Activated T-helper 9 cell treated with anti-CD3 and anti-CD28 coated beads, Interleukin-2, amount 50 U/mL, for 16 hours (primary cell): Measurements from ENCODE around the gene NUSAP1.
"Not testable (repeated sequence)": the region's sequence is repeated elsewhere in the genome, so short reads cannot be mapped to it uniquely, and the experiment has no call there.

Source experiments
- DNase-seq: peaks from one replicate; pipeline ENCODE4 v3.0.0-alpha.2; 2020; ENCODE audit warnings: low read depth

Gene NUSAP1

GRCh38 chr15:41416128-41416741 is 83.6 kb downstream of the NUSAP1 start:
- no peak for DNase-seq

GRCh38 chr15:41416742-41417417 is 84.2 kb downstream of the NUSAP1 start, which contains the start of gene RTF1:
Gene RTF1, plus strand, starts transcription at chr15:41417095. Its CDS starts 21 bp downstream, at chr15:41417116.
- DNase-seq = peak; percentile 97

GRCh38 chr15:41417418-41418195 is 84.9 kb downstream of the NUSAP1 start:
- peak; percentile 15 for DNase-seq

- DNase-seq = no peak
Observed at GRCh38 chr15:41423979-41424659, 91.4 kb downstream of the NUSAP1 start.

GRCh38 chr15:41424809-41425208 is 92.1 kb downstream of the NUSAP1 start:
- no peak for DNase-seq

GRCh38 chr15:41425907-41426306 is 93.2 kb downstream of the NUSAP1 start:
- DNase-seq = not testable (repeated sequence)

GRCh38 chr15:41429003-41429890 is 96.6 kb downstream of the NUSAP1 start:
- DNase-seq = no peak
